GM12873 (cell line): ENCODE measurements around the gene C8A.

Experiments used
- TF ChIP-seq, protein P1 (sequence below): IDR thresholded peaks from 2 replicates; pipeline ENCODE4 v1.5.1; 2012; ENCODE audit warnings: low read depth, mild to moderate bottlenecking, moderate library complexity, low read length, control low read depth; ENCODE audit not compliant: insufficient read depth; ENCODE audit errors: missing control alignments

C8A gene

GRCh38 chr1:56866656-56867055 lies 12.1 kb downstream of the C8A start:
- TF ChIP-seq, protein P1, sequence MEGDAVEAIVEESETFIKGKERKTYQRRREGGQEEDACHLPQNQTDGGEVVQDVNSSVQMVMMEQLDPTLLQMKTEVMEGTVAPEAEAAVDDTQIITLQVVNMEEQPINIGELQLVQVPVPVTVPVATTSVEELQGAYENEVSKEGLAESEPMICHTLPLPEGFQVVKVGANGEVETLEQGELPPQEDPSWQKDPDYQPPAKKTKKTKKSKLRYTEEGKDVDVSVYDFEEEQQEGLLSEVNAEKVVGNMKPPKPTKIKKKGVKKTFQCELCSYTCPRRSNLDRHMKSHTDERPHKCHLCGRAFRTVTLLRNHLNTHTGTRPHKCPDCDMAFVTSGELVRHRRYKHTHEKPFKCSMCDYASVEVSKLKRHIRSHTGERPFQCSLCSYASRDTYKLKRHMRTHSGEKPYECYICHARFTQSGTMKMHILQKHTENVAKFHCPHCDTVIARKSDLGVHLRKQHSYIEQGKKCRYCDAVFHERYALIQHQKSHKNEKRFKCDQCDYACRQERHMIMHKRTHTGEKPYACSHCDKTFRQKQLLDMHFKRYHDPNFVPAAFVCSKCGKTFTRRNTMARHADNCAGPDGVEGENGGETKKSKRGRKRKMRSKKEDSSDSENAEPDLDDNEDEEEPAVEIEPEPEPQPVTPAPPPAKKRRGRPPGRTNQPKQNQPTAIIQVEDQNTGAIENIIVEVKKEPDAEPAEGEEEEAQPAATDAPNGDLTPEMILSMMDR: no peak

DNA sequence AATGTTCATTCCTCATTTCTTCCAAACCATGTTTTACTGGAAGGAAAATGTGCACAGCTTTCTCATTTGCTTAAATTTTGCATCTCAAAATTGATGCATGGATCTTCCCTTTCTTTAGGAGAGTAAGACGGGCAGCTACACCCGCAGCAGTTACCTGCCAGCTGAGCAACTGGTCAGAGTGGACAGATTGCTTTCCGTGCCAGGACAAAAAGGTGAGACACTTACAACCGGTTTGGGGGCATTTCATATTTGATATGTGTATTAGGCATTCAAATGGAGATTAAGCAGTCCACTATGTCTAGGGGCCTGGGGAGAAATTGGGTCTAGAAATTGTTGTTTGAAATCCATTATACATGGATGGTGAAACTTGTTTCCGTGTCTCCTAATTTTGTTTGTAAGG lies 12.9 kb downstream of the C8A start:
- TF ChIP-seq, protein P1: no peak

- TF ChIP-seq, protein P1: no peak
These were observed 14.2 kb downstream of the C8A start for GRCh38 chr1:56868761-56869160.

DNA sequence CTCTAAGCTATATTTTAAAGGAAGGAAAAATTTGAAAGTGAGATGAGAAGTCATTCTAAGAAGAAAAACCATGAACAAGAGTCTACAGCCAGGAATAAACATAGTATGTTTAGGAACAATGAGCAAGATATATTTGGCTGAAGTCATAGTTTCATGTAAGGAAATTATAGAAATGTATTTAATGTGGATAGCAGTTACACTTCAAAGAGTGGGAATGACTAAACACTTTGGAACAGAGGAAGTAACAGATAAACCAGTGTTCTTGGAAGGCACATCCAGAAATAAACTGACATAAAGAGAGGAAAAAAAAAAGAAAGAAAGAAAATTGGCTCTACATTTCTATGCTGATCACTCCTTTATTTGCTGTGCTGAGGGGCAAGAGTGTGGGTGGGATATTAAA lies 18.0 kb downstream of the C8A start:
- TF ChIP-seq, protein P1: no peak

DNA sequence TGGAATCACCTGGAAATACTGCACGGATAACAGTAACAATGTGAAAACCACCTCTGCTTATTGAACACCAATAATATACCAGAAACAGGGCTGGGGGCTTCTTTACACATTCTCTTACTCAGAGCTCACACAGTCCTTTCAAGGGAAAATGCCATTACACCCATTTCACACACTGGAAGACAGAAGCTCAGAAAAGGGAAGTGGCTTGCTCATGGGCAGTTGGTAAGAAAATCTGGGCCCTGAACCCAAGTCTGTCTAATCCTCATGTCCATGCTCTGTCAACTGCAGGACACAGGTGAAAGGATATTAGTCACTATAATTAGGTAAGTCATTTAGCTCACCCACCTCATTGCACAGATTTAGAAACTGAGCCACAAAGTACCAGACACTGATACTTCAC lies 18.6 kb downstream of the C8A start:
- TF ChIP-seq, protein P1: no peak

- TF ChIP-seq, protein P1: no peak
These were observed 20.1 kb downstream of the C8A start for GRCh38 chr1:56874689-56875088.

GRCh38 chr1:56877973-56878372 lies 23.4 kb downstream of the C8A start:
- TF ChIP-seq, protein P1: no peak

GRCh38 chr1:56880774-56881173 lies 26.2 kb downstream of the C8A start:
- TF ChIP-seq, protein P1: no peak
